GM23338 (cell line): ENCODE data around the gene TGIF2. TPM values are rescaled to one million over a fixed set of nuclear protein-coding genes. Genes with fewer than 3 reads are reported as not detected.

Source experiments
- ATAC-seq: fragments of 200-7000 bp; cut with Tn5 transposase; 3 replicates; pipeline ENCODE4 v1.9.1; 2020
- DNase-seq: peaks from one replicate; pipeline ENCODE4 v3.0.0-alpha.2; 2015; ENCODE audit warnings: low spot score
- H2AFZ ChIP-seq: fragments of 200-600 bp; sonication (generic); 2 replicates; pipeline ENCODE4 v1.8.0; 2016; ENCODE audit warnings: antibody characterized with exemption, mild to moderate bottlenecking, moderate library complexity
- H3F3A ChIP-seq: fragments of 200-600 bp; sonication (generic); replicated peaks from 2 replicates; pipeline ENCODE4 v1.8.0; 2017; ENCODE audit warnings: antibody characterized with exemption, mixed run types, low read depth
- H3K27ac ChIP-seq: fragments of 200-600 bp; sonication (generic); 2 replicates; pipeline ENCODE4 v1.6.1; 2016; ENCODE audit warnings: low read depth
- H3K27me3 ChIP-seq: fragments of 200-600 bp; sonication (generic); 2 replicates; pipeline ENCODE4 v1.8.0; 2016; ENCODE audit warnings: mild to moderate bottlenecking, mixed run types, moderate library complexity; ENCODE audit not compliant: insufficient read depth
- H3K36me3 ChIP-seq: fragments of 200-600 bp; sonication (generic); 2 replicates; pipeline ENCODE4 v1.8.0; 2016; ENCODE audit warnings: mild to moderate bottlenecking; ENCODE audit not compliant: insufficient read depth
- H3K4me1 ChIP-seq: fragments of 200-600 bp; sonication (generic); 2 replicates; pipeline ENCODE4 v1.8.0; 2016; ENCODE audit warnings: mild to moderate bottlenecking, moderate library complexity; ENCODE audit not compliant: insufficient read depth
- H3K4me2 ChIP-seq: fragments of 200-600 bp; sonication (generic); 2 replicates; pipeline ENCODE4 v1.7.1; 2017; ENCODE audit warnings: mixed run types
- H3K4me3 ChIP-seq: fragments of 200-600 bp; sonication (generic); 2 replicates; pipeline ENCODE4 v1.6.1; 2016; ENCODE audit warnings: mixed run types
- H3K79me2 ChIP-seq: fragments of 200-600 bp; sonication (generic); replicated peaks from 2 replicates; pipeline ENCODE4 v1.8.0; 2017; ENCODE audit warnings: mild to moderate bottlenecking; ENCODE audit not compliant: insufficient read depth
- H3K9me2 ChIP-seq: fragments of 200-600 bp; sonication (generic); 2 replicates; pipeline ENCODE4 v1.8.0; 2017; ENCODE audit not compliant: insufficient read depth
- H4K20me1 ChIP-seq: fragments of 200-600 bp; sonication (generic); replicated peaks from 2 replicates; pipeline ENCODE4 v1.8.0; 2017; ENCODE audit warnings: mild to moderate bottlenecking; ENCODE audit not compliant: insufficient read depth
- H3K27ac Mint-ChIP-seq: 2 replicates; pipeline ENCODE4 v1.8.0; 2020; ENCODE audit warnings: inconsistent platforms, mild to moderate bottlenecking, moderate library complexity, mixed read lengths
- H3K27me3 Mint-ChIP-seq: 3 replicates; pipeline ENCODE4 v1.8.0; 2022; ENCODE audit warnings: low read depth, mild to moderate bottlenecking, moderate library complexity, mixed read lengths, inconsistent platforms; ENCODE audit not compliant: insufficient read depth, poor library complexity
- H3K36me3 Mint-ChIP-seq: 3 replicates; pipeline ENCODE4 v1.8.0; 2021; ENCODE audit warnings: low read depth, mild to moderate bottlenecking, inconsistent platforms, moderate library complexity, mixed read lengths
- H3K4me1 Mint-ChIP-seq: 3 replicates; pipeline ENCODE4 v1.8.0; 2020; ENCODE audit warnings: mild to moderate bottlenecking, inconsistent platforms, mixed read lengths
- H3K4me3 Mint-ChIP-seq: 3 replicates; pipeline ENCODE4 v1.8.0; 2021; ENCODE audit warnings: moderate library complexity, mild to moderate bottlenecking, inconsistent platforms, mixed read lengths
- H3K9me3 Mint-ChIP-seq: 3 replicates; pipeline ENCODE4 v1.8.0; 2020; ENCODE audit warnings: moderate library complexity, mild to moderate bottlenecking, inconsistent platforms, mixed read lengths
- CREB1 ChIP-seq: fragments of 250-450 bp; sonication (Bioruptor Pico); IDR thresholded peaks from 2 replicates; pipeline ENCODE4 v1.5.0; 2020; ENCODE audit warnings: low read depth, mild to moderate bottlenecking, moderate library complexity
- JUNB ChIP-seq: IDR thresholded peaks from one replicate; pipeline ENCODE4 v1.6.1; 2016; ENCODE audit warnings: antibody characterized with exemption; ENCODE audit not compliant: unreplicated experiment
- NANOG ChIP-seq: IDR thresholded peaks from 2 replicates; pipeline ENCODE4 v1.6.1; 2016; ENCODE audit warnings: antibody characterized with exemption, borderline replicate concordance
- POLR2AphosphoS5 ChIP-seq: IDR thresholded peaks from 2 replicates; pipeline ENCODE4 v1.6.1; 2016; ENCODE audit warnings: antibody characterized with exemption, low read depth
- STAT1 ChIP-seq: IDR thresholded peaks from one replicate; pipeline ENCODE4 v1.6.1; 2016; ENCODE audit warnings: antibody characterized with exemption; ENCODE audit not compliant: unreplicated experiment
- ZNF114 ChIP-seq: fragments of 250-450 bp; sonication (Bioruptor Pico); IDR thresholded peaks from 2 replicates; pipeline ENCODE4 v1.5.0; 2020; ENCODE audit warnings: mild to moderate bottlenecking, moderate library complexity
- ZNF331 ChIP-seq: fragments of 250-450 bp; sonication (Bioruptor Pico); IDR thresholded peaks from 2 replicates; pipeline ENCODE4 v1.5.0; 2020; ENCODE audit warnings: low read depth, mild to moderate bottlenecking, moderate library complexity
- polyA plus RNA-seq: library from polyadenylated mRNA; unstranded; fragments of >200 nt; fragmentation: Nextera tagmentation; extraction: Ambion mirVana; gene quantifications from 2 replicates; pipeline ENCODE4 v1.2.1, GENCODE V29; 2016
- total RNA-seq: library from RNA; depleted of rRNA; stranded (reverse); fragments of >200 nt; shearing (Covaris generic); gene quantifications from 2 replicates; pipeline ENCODE4 v1.2.3, GENCODE V29; 2014
- TF ChIP-seq, protein P1 (sequence below): IDR thresholded peaks from 2 replicates; pipeline ENCODE4 v1.6.1; 2016; ENCODE audit warnings: antibody characterized with exemption
- TF ChIP-seq, protein P2 (sequence below), 2 experiments: fragments of 200-600 bp in 1 of 2; sonication (generic) in 1 of 2; conservative IDR thresholded peaks; 2 replicates each; pipeline versions ENCODE4 v1.5.1 to v1.6.1; 2016 to 2017; ENCODE audit warnings: antibody characterized with exemption in 2 of 2, low read depth in 2 of 2, mild to moderate bottlenecking in 2 of 2, moderate library complexity in 1 of 2
- TF ChIP-seq, protein P3 (sequence below): IDR thresholded peaks from one replicate; pipeline ENCODE4 v1.6.1; 2018; ENCODE audit warnings: antibody characterized with exemption; ENCODE audit not compliant: unreplicated experiment

Gene TGIF2
- total and polyA plus RNA-seq, 2 experiments from 2014 or later, result 47.6 to 63.2 TPM

DNA sequence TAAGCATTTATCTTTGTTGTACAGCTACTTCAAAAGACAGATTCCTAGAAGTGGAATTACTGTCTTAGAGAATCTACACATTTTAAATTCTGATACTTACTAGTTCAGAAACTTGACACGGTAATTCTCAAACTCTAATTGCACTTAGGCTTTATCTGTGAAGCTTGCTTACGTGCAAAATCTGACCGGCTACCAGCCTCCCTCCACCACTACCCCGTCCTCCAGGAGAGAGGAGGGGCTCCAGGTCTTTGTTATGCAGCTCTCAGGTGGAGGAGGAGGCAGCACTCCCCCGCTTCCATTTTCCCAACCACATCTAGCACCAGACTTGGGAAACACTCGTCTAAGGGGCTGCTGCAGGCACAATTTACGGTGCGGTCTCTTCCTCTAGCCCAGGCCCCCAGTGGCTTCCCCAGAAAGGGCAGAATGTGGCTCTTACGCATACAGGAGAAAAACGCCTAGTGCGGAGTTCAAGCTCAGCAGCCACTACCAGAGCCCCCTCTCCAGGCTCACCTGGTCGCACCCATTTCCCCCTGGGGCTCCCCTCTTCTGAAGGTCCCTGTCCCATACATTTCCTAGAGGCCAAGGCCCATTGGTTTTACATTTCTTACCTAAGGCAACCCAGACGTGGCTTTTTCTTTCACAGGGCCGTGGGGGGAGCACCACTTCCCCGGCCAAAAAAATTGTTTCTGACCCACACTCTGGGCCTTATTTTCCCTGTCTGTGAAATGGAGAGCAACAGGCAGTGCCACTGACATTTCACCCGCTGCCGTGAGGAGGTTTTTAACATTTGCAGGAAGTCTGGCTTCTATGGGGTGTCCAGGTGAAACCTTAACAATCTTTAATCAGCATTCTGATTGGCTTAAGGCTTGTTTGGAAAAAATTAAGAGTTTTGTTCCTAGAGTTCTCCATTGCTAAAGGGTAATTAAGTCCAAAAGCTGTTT, 1.6 kb upstream of the TGIF2 start:
- peak; percentile 93 for DNase-seq
- Histone ChIP-seq H3K9me2 (no peaks in the 10 kb centered on the region), H3K79me2 (peaks cover 44% of the 10 kb centered on the region), H3F3A (peaks cover 6% of the 10 kb centered on the region; the same call in 1 of the 2 replicates), H3K27me3 (no peaks in the 10 kb centered on the region), H3K36me3 (no peaks in the 10 kb centered on the region), H2AFZ (no peak overlapping the region), H3K4me2 (peak overlapping the region; percentile 81), H3K27ac (peak overlapping the region; percentile 98), H3K4me3 (peak overlapping the region; percentile 52), H4K20me1 (peaks cover 7% of the 10 kb centered on the region), H3K4me1 (peaks cover 38% of the 10 kb centered on the region)
- peak; percentile 66 for ATAC-seq
- H3K36me3 Mint-ChIP-seq, result peaks cover 25% of the 10 kb centered on the region
- TF ChIP-seq POLR2AphosphoS5, result peak; percentile 89
- TF ChIP-seq, protein P1, sequence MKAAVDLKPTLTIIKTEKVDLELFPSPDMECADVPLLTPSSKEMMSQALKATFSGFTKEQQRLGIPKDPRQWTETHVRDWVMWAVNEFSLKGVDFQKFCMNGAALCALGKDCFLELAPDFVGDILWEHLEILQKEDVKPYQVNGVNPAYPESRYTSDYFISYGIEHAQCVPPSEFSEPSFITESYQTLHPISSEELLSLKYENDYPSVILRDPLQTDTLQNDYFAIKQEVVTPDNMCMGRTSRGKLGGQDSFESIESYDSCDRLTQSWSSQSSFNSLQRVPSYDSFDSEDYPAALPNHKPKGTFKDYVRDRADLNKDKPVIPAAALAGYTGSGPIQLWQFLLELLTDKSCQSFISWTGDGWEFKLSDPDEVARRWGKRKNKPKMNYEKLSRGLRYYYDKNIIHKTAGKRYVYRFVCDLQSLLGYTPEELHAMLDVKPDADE, result no peak
- TF ChIP-seq, protein P2, sequence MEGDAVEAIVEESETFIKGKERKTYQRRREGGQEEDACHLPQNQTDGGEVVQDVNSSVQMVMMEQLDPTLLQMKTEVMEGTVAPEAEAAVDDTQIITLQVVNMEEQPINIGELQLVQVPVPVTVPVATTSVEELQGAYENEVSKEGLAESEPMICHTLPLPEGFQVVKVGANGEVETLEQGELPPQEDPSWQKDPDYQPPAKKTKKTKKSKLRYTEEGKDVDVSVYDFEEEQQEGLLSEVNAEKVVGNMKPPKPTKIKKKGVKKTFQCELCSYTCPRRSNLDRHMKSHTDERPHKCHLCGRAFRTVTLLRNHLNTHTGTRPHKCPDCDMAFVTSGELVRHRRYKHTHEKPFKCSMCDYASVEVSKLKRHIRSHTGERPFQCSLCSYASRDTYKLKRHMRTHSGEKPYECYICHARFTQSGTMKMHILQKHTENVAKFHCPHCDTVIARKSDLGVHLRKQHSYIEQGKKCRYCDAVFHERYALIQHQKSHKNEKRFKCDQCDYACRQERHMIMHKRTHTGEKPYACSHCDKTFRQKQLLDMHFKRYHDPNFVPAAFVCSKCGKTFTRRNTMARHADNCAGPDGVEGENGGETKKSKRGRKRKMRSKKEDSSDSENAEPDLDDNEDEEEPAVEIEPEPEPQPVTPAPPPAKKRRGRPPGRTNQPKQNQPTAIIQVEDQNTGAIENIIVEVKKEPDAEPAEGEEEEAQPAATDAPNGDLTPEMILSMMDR (conservative IDR thresholded peaks at IDR 0.05; ENCODE audit: low read depth in 2 of 2), result 0 out of 4 replicates have a peak, but pooled peaks of 1 of the 2 experiments have one; percentile 8
- TF ChIP-seq, protein P3, sequence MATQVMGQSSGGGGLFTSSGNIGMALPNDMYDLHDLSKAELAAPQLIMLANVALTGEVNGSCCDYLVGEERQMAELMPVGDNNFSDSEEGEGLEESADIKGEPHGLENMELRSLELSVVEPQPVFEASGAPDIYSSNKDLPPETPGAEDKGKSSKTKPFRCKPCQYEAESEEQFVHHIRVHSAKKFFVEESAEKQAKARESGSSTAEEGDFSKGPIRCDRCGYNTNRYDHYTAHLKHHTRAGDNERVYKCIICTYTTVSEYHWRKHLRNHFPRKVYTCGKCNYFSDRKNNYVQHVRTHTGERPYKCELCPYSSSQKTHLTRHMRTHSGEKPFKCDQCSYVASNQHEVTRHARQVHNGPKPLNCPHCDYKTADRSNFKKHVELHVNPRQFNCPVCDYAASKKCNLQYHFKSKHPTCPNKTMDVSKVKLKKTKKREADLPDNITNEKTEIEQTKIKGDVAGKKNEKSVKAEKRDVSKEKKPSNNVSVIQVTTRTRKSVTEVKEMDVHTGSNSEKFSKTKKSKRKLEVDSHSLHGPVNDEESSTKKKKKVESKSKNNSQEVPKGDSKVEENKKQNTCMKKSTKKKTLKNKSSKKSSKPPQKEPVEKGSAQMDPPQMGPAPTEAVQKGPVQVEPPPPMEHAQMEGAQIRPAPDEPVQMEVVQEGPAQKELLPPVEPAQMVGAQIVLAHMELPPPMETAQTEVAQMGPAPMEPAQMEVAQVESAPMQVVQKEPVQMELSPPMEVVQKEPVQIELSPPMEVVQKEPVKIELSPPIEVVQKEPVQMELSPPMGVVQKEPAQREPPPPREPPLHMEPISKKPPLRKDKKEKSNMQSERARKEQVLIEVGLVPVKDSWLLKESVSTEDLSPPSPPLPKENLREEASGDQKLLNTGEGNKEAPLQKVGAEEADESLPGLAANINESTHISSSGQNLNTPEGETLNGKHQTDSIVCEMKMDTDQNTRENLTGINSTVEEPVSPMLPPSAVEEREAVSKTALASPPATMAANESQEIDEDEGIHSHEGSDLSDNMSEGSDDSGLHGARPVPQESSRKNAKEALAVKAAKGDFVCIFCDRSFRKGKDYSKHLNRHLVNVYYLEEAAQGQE, result no peak
- no peak for TF ChIP-seq NANOG
- no peaks in the 10 kb centered on the region for H3K9me3 Mint-ChIP-seq
- peak overlapping the region; percentile 77 for H3K4me3 Mint-ChIP-seq
- H3K4me1 Mint-ChIP-seq, result peaks cover 50% of the 10 kb centered on the region
- peaks cover 29% of the 10 kb centered on the region for H3K27me3 Mint-ChIP-seq
- peak overlapping the region; percentile 98 for H3K27ac Mint-ChIP-seq

DNA sequence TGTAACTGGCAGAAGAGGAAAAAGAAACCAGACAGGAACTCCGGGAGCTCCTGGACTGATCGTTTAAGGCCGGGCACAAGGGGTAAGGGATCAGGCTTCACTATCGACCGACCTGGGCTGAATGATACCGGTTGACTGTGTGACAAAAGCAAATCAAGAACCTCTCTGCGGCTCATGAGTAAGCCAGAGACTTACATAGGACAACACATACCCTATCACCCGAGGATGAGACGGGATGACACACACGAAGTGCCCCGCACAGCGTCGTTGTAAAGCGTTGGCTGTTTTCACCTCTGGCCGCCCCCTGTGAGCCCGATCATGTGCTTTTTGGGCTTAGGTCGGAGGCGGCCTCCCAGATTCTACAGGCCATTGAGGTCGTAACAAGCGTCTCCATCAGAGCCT, 695 bp upstream of the TGIF2 start:
- H3K4me3 ChIP-seq, result peak overlapping the region; percentile 52
- peak overlapping the region; percentile 81 for H3K4me2 ChIP-seq
- peaks cover 6% of the 10 kb centered on the region; the same call in 1 of the 2 replicates for H3F3A ChIP-seq
- H3K27ac ChIP-seq, result peak overlapping the region; percentile 98
- peaks cover 8% of the 10 kb centered on the region for H4K20me1 ChIP-seq
- Mint-ChIP-seq H3K4me3 (peak overlapping the region; percentile 77), H3K36me3 (peaks cover 21% of the 10 kb centered on the region), H3K27ac (peak overlapping the region; percentile 98), H3K27me3 (peaks cover 29% of the 10 kb centered on the region), H3K4me1 (peaks cover 50% of the 10 kb centered on the region), H3K9me3 (no peaks in the 10 kb centered on the region)
- peak; percentile 3 for ATAC-seq
- H2AFZ ChIP-seq, result no peak overlapping the region
- no peaks in the 10 kb centered on the region for H3K36me3 ChIP-seq
- DNase-seq, result peak; percentile 58
- no peaks in the 10 kb centered on the region for H3K9me2 ChIP-seq
- H3K4me1 ChIP-seq, result peaks cover 38% of the 10 kb centered on the region
- no peaks in the 10 kb centered on the region for H3K27me3 ChIP-seq
- peaks cover 52% of the 10 kb centered on the region for H3K79me2 ChIP-seq
- TF ChIP-seq POLR2AphosphoS5 (no peak), ZNF114 (CRISPR knock-in tag) (no peak), CREB1 (CRISPR knock-in tag) (no peak), STAT1 (no peak), JUNB (no peak), ZNF331 (no peak)
